Parathyroid adenoma (tissue), 2 donors: ENCODE results near the gene PEF1.
A peak's percentile ranks its signal among the peaks of the same experiment; 100 is the strongest.

ENCODE experiments used
- H2AFZ ChIP-seq: fragments of 300-600 bp; sonication (generic); one replicate; pipeline ENCODE4 v1.7.0; 2017; ENCODE audit warnings: antibody characterized with exemption, mild to moderate bottlenecking
- H3K27ac ChIP-seq: fragments of 300-600 bp; sonication (generic); one replicate; pipeline ENCODE4 v1.7.0; 2017
- H3K27me3 ChIP-seq: fragments of 300-600 bp; sonication (generic); one replicate; pipeline ENCODE4 v1.7.0; 2017; ENCODE audit warnings: low read length; ENCODE audit not compliant: control insufficient read depth, insufficient read depth
- H3K36me3 ChIP-seq: fragments of 300-600 bp; sonication (generic); one replicate; pipeline ENCODE4 v1.7.0; 2017; ENCODE audit warnings: low read length; ENCODE audit not compliant: control insufficient read depth, insufficient read depth
- H3K4me1 ChIP-seq: fragments of 300-600 bp; sonication (generic); one replicate; pipeline ENCODE4 v1.7.0; 2017; ENCODE audit warnings: control low read depth
- H3K4me2 ChIP-seq: fragments of 300-600 bp; sonication (generic); one replicate; pipeline ENCODE4 v1.7.0; 2017; ENCODE audit warnings: low read length
- H3K4me3 ChIP-seq: fragments of 300-600 bp; sonication (generic); one replicate; pipeline ENCODE4 v1.7.0; 2017; ENCODE audit warnings: low read depth, low read length
- H3K79me2 ChIP-seq: fragments of 300-600 bp; sonication (generic); one replicate; pipeline ENCODE4 v1.7.0; 2017; ENCODE audit warnings: control low read depth
- H3K9ac ChIP-seq: fragments of 300-600 bp; sonication (generic); one replicate; pipeline ENCODE4 v1.7.0; 2017; ENCODE audit warnings: mild to moderate bottlenecking
- H3K9me3 ChIP-seq: fragments of 300-600 bp; sonication (generic); one replicate; pipeline ENCODE4 v1.7.0; 2017; ENCODE audit warnings: low read length; ENCODE audit not compliant: control insufficient read depth
- CTCF ChIP-seq: fragments of 300-600 bp; sonication (generic); IDR thresholded peaks from one replicate; pipeline ENCODE4 v1.7.0; 2017; ENCODE audit warnings: antibody characterized with exemption, mild to moderate bottlenecking
- donor health status: primary hyperparathyroidism.

The PEF1 gene

DNA sequence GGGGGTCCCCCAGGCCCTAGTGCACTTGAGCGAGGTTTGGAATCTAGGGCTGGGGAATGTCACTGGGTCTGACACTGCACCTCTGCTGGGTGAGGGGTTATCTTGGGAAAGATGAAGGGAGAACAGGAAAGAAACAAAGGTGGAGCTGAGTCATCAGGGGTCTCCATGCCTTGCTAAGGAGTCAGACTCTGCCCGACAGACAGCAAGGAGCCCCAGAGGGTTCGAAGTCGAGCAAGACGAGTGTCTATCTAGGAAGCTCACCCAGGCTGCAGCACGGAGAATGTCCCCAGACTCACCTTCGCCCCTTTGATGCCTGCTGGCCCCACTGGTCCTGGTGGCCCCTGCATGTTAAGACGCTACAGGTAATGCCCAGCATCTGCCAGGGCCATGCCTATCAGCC lies 41.1 kb upstream of the PEF1 start:
- Histone ChIP-seq H3K27ac (no peak overlapping the region), H3K27me3 (no peaks in the 10 kb centered on the region), H3K4me1 (no peaks in the 10 kb centered on the region), H3K4me3 (no peak overlapping the region), H3K36me3 (no peaks in the 10 kb centered on the region), H3K4me2 (no peak overlapping the region), H3K9me3 (no peaks in the 10 kb centered on the region), H3K79me2 (no peaks in the 10 kb centered on the region), H2AFZ (no peak overlapping the region), H3K9ac (no peak overlapping the region)
- TF ChIP-seq CTCF, result no peak

DNA sequence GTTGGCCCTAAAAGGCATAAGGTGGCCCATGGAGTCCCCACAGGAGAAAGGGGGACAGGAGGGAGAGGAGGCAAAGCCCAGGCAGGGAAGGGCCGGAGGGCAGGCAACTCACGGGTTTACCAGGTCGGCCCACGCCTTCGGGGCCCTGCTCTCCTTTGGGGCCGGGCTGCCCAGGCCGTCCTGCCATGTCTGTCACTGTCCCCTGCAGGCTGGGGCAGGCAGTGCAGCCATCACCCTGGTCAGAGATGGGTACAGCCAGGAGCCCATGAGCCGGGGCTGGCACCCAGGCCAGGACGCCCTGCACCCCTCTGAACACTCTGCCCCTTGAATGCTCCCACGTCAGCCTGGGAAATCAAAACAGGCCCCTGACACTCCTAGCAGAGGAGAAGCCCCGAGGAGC lies 39.3 kb upstream of the PEF1 start:
- Histone ChIP-seq H3K9me3 (no peaks in the 10 kb centered on the region), H3K36me3 (no peaks in the 10 kb centered on the region), H3K9ac (no peak overlapping the region), H3K27ac (no peak overlapping the region), H3K4me1 (no peaks in the 10 kb centered on the region), H3K4me2 (no peak overlapping the region), H3K27me3 (no peaks in the 10 kb centered on the region), H3K4me3 (no peak overlapping the region), H2AFZ (no peak overlapping the region), H3K79me2 (no peaks in the 10 kb centered on the region)
- TF ChIP-seq CTCF, result peak; percentile 18

DNA sequence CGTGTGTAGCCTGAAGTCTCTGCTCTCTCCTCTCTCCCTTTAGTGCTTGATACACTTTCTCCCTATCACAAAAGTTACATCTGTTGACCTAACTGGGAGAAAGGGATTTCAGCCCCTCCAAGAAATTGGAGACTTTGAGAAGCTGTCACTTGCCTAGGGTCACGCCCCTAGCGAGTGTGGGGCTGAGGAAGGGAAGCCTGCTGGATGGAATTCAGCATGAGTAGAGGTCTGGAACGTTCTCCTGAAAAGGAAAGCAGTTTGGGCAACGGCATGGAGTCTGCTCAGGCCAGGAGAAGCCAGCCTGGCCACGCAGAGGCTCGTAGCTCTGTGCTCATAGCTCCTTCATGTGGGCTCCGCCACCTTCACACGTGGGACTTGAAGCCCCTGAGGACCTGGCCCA lies 36.7 kb upstream of the PEF1 start:
- H3K27me3 ChIP-seq, result no peaks in the 10 kb centered on the region
- TF ChIP-seq CTCF, result no peak
- no peak overlapping the region for H3K4me3 ChIP-seq
- no peaks in the 10 kb centered on the region for H3K36me3 ChIP-seq
- H3K79me2 ChIP-seq, result no peaks in the 10 kb centered on the region
- no peak overlapping the region for H3K4me2 ChIP-seq
- no peaks in the 10 kb centered on the region for H3K4me1 ChIP-seq
- H3K27ac ChIP-seq, result no peak overlapping the region
- no peak overlapping the region for H3K9ac ChIP-seq
- no peaks in the 10 kb centered on the region for H3K9me3 ChIP-seq
- H2AFZ ChIP-seq, result no peak overlapping the region

DNA sequence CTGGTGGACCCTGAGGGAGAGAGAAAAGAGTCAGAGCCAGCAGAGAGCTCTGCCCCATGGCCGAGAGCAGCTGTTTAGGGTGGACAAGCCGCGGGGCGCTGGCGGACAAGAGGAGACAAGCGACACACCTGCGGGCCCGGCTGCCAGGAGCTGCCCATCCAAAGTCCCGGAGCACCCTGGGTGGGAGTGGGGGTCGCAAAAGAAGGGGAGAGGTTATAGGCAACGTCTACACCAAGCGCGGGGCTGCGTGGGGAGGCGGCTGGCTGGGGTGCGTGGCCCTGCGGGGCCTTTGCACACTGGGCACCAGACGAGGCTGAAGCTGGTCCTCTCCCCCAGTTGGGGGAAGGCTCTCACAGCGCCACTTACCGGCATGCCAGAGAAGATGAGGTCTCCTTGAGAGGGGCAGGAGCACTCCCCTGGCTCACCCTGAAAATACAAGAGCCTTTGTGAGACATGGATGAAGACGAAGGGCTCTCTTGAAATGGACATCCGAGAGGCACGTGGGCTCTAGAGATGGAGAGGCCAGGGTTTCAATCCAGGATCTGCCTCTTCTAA lies 35.1 kb upstream of the PEF1 start:
- H3K27me3 ChIP-seq, result no peaks in the 10 kb centered on the region
- H3K4me1 ChIP-seq, result no peaks in the 10 kb centered on the region
- TF ChIP-seq CTCF, result no peak
- H3K9ac ChIP-seq, result no peak overlapping the region
- no peaks in the 10 kb centered on the region for H3K79me2 ChIP-seq
- no peak overlapping the region for H2AFZ ChIP-seq
- no peak overlapping the region for H3K27ac ChIP-seq
- no peaks in the 10 kb centered on the region for H3K9me3 ChIP-seq
- no peak overlapping the region for H3K4me3 ChIP-seq
- no peak overlapping the region for H3K4me2 ChIP-seq
- H3K36me3 ChIP-seq, result no peaks in the 10 kb centered on the region

- no peak overlapping the region for H2AFZ ChIP-seq
- no peak overlapping the region for H3K9ac ChIP-seq
- H3K4me2 ChIP-seq, result no peak overlapping the region
- H3K27ac ChIP-seq, result no peak overlapping the region
- TF ChIP-seq CTCF, result no peak
- no peaks in the 10 kb centered on the region for H3K36me3 ChIP-seq
- H3K4me3 ChIP-seq, result no peak overlapping the region
- no peaks in the 10 kb centered on the region for H3K9me3 ChIP-seq
- no peaks in the 10 kb centered on the region for H3K27me3 ChIP-seq
- no peaks in the 10 kb centered on the region for H3K4me1 ChIP-seq
- H3K79me2 ChIP-seq, result no peaks in the 10 kb centered on the region
Measured at GRCh38 chr1:31679091-31679490, 34.4 kb upstream of the PEF1 start.
